IPS DF 19.7 (cell line): ENCODE measurements around the gene UBE2J2.

ENCODE experiments used
- DNase-seq: peaks from one replicate; pipeline ENCODE4 v3.0.0-alpha.2; 2013; ENCODE audit warnings: low read depth, low spot score

UBE2J2 gene

DNA sequence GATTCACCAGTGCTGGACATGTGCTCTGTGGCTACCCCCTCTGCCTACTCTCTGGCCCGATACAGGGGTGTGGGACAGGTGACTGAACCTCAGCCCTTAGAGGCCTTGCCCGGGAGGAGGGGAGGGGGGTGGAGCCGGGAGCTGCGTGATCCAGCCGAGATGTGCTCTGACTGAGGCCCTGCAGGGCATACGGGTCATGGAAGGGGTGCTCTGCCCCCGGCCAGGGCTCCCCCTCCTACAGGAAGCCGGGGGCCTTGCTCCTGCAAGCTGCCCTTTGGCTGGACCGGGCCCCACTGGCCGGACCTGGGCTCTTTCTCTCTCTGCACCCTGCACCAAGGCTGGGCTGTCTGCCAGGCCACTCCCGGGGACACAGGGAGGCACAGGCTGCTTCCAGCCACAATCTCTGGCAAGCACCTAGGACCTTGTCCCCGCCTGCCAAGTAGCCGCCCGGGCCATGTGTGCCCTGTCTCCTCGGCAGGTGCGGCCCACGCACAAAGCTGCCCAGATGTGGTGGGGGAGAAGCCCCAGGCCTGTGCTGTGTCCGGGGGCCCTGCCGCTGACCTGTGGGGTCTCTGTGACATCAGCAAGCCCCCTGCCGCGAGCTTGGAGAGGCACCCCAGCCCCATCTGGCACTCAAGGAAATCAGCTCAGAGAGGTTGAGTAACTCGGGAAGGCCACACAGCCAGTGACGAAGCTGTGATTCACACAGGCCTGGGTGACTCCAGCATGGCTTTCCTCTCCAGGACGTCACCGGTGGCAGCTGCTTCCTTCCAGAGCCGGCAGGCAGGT is 8.1 kb upstream of the UBE2J2 start:
- no peak for DNase-seq

DNA sequence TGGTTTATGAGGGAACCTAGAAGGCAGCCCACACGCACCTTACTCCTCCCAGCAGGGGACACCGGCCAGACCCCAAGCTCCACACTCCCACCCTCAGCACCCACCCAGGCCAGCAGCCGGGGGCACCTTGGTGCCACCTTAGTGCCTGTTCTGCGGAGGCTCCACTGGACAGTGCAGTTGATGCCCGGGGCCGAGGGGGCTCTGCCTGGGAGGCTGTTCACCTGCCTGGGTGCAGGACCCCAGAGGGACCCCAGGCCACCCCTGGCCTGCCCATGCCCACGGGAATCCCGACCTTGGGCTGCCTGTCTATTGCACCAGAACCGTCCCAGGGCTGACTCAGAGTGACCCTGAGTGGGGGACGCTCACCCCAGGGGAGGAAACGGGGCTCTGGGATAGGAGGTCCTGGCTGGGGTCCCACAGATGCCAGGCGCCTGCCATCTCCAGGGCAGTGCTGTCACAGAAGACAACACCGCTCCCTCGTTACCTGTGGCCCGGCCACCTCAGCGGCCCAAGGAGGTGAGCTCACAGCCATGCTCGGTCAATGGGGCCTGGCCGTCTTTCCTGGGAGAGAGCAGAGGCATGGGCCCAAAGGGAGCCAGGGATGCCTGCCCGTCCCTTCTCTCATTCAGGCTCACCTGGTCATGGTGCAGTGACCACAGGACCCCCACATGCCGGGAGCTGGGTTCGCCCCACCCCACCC is 7.3 kb upstream of the UBE2J2 start:
- DNase-seq: no peak

DNA sequence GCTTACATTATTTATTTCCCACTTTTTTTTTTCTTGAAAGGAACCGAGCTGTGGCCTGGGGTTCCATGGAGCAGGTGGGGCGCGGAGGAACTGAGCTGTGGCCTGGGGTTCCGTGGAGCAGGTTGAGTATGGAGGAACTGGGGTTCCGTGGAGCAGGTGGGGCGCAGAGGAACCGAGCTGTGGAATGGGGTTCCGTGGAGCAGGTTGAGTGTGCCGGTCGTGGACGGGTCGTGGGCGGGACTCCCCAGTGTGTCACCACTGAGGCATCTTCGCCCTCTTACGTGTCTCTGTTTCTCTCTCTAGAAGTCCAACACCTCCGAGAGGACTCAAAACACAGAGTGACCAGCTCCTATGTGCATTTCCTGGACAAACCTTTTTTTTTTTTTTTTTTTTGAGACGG is 5.4 kb upstream of the UBE2J2 start:
- DNase-seq: no peak

DNA sequence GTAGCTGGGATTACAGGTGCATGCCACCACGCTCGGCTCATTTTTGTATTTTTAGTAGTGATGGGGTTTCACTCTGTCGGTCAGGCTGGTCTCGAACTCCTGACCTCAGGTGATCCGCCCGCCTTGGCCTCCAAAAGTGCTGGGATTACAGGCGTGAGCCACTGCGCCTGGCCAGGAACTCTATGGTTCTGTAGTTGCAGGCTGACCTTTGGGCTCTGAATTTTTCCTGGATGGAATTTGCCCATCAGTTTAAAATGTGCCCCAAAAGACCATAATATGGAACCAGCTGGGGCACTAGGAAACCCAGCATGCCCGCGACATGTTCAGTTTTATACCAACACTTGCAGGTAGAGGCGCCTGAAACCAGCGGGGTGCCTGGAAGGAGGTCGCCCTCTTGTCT is 5.0 kb upstream of the UBE2J2 start:
- no peak for DNase-seq

DNA sequence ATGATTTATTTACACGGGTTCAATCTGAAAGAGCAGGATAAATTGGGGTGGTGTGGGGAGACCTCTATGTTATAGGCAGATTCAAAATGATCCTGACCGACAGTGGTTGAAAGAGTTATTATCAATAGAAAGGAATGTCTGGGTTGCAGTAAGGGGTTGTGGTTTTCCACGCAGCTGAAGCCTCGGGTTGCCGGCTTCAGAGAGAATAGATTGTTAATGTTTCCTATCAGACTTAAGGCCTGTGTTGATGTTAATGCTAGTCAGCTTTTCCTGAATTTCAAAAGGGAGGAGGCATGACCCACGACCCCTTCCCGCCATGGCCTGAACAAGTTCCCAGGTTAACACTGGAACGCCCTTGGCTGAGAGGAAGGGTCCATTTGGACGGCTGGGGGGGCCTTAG is 2.2 kb upstream of the UBE2J2 start:
- no peak for DNase-seq

DNA sequence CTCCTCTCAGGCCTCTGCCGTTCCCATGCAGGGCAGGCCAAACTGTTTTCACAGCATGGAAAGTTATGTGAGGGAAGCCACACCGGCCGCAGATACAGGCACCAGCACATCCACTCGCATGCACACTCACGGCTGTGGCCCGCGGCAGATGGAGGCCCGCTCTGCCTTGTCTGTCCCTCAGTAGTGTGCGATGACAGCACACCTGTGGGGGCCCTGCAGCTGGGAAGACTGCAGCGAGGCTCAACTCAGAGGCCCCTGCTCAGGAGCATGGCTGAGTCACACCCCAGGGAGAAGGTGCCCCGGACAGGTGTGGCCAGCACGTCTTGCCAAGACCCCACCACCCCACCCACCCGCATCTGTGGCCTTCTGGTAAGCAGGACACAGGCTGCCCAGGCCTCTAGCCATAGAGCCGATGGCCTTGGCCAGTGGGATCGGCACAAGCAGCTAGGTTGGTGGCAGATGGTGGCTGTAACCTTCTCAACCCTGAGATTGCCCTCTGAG is 1.3 kb upstream of the UBE2J2 start:
- DNase-seq: no peak

DNA sequence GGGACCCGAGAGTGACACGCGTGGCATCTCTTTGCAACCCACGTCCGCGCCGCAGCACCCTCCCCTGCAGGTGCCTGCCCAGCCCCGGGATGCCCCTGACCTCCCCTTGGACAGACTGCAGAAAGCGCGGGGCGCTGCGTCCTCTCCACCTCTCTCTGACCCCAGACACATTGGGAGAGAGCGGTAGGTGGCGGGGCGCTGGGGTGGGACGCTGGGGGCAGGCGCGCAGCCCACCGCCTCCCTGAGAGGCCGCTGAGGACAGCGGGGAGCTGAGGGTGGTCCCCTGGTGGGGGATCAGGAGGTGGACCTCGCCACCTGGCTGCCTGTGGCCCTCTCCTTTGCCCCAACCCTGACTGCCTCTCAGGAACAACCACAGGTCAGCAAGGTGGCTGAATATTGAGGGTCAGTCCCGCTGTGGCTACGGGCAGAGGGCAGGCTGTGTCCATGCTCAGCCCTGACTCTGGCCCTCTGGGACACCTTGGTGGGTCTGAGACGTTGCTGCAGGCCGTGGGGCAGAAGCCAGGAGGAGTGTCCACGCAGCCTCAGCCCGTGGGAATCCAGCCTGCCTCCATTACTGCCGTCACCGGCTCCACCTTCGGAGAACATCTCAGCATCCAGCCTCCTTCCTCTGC is 761 bp upstream of the UBE2J2 start:
- no peak for DNase-seq

DNA sequence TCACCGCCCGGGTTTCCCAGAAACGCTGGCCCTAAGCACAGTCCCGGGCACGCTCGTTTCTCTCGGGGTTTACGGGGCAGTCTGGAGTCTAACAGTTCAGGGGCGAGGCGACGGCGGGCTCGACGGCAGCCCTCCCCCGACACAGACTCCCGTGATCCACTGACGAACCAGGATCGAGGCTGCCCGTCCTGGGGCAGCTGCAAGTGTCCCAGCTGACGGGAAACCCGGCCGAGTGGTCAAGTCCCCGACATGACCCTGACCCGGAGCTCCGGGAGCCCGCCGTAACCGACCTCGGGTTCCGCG is 494 bp downstream of the UBE2J2 start:
- no peak for DNase-seq

DNA sequence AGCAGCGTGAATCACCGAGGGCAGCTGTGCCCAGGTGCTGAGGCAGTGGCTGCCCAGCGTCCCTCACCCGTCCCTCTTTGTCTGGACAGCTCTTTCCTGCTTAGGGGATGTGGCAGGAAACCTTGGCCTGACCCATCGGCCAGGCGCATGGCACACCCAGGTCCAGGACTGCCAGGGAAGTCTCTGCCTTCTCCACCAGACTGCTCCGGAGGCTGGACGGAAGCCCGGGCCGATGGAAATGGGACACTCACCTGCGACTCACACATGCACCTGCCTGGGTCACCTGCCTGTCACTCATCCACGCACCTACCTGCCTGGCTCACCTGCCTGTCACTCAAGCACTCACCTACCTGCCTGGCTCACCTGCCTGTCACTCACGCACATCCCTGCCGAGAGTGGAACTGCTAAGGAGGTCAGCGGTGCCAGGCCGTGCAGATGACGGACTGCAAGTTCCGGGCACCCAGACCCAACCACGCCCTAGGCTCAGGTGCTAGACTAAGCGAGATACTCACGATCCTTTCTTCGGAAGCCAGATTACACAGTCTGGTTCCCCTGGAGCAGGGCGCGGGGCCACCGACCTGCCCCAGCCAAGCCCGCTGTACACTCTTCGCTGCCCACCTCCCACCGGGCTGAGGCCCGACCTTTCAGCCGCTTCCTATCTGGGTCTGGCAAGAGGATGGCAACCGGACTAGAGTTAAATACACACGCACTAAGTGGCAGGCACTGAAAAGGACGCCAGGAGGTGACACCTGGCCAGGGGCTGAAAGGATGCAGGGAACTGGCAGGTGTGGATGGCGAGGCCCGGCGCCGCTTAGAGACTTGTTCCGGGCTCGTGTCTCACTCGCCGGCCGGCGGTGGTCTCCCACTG is 1.1 kb downstream of the UBE2J2 start:
- DNase-seq: no peak

DNA sequence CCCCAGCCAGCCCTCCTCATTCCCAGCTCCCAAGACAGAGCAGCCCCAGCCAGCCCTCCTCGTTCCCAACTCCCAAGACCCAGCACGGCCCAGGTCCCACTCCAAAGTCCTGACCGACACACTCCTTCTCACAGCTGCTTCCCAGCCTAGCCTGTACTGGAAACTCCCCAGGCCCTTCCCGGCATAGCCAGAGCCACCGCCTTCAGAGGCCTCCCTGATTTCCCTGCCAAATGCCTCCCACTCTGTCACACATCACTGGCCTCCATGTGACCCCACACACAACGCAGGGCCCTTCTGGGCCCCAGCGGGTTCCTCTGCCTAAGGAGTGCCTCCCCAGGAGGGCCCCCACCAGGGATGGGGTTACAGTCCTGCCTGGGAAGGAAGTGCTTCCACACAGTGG is 2.8 kb downstream of the UBE2J2 start:
- no peak for DNase-seq

DNA sequence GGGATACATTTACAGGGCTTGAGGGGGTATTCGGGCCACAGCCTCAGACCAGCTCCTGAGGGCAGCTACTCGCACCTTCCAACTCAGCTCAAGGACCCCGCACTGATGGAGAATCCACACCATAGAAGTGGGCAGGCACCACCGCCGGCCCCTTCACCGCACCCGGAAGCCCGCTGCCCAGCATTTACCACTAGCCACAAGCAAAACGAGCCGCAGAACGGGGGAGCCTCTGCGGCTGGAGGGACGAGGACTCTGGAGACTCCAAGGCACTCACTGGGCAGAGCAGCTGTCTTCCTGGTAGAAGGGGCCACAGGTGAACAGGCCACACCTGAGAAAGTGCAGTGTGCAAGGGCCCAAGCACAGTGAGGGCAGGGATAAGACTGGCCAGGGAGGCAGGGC is 5.4 kb downstream of the UBE2J2 start:
- no peak for DNase-seq

DNA sequence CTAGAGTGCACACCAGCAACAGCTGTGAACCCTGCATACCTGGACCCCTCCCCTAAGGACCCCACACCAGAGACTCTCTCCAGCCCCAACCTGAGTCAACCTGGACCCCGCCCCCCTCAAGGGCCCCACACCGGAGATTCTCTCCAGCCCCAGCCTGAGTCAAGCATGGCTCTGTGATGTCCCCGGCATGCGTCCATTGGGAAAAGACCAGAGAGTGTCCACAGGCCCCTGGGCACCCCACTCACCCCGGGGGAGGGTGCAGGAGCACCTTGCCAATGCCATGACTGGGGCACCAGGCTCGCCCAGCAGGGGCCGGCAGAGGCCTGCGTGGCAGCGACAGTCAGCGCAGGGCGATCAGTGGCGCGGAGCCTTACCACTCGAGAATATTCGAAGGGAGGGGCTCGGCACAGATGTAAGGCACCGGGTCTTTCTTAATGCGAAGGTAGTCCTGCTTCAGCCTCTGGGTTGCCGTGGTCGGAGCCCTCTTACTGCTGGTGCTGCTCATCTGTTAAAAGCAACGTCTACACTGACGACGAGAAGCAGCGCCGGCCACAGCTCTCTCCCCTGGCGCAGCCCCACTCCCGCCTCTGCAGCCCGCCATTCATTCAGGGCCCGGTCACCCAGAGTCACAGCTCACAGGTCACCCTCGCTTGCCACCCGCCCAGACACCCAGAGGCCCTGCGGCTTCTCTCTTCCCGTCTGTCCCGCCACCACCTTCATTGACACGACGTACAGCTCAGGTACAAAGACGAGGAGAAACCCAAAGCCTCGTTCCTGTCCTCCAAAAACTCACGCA is 6.0 kb downstream of the UBE2J2 start:
- no peak for DNase-seq

DNA sequence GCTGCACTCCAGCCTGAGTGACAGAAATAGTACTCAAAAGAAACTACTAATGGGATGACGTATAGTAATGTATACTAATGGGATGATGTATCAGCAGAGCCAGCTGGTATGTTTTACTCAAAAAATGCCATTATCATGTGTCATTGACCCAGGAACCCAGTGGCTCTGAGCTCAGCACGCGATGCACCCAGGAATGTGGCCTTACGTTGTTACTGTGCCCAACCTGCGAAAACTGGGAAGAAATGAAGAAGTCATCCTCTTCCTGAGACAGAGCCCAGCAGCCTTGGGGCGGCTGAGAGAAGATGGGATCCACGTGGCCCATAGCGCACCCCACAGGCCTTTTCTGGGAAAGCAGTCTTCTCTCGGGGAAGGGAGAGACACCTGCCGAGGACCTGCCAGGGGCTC is 8.8 kb downstream of the UBE2J2 start:
- no peak for DNase-seq

DNA sequence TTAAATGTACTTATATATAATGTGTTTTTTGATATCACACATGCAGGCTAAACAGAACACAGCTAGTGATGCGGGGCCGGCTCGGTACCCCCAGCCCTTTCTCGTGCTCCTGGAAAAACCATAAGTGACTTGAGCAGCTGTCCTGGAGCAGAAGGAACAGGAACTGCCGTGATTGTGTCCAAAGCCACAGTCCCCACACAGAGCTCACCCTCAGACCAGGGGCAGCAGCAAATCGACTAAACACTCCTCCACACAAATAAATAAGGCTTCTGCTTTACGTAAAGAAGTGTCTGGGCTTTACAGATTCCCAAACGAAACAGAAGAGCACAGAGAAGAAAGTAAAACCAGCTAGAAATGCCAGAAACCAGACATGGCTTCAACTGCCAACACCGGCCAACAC is 9.6 kb downstream of the UBE2J2 start:
- DNase-seq: no peak

DNA sequence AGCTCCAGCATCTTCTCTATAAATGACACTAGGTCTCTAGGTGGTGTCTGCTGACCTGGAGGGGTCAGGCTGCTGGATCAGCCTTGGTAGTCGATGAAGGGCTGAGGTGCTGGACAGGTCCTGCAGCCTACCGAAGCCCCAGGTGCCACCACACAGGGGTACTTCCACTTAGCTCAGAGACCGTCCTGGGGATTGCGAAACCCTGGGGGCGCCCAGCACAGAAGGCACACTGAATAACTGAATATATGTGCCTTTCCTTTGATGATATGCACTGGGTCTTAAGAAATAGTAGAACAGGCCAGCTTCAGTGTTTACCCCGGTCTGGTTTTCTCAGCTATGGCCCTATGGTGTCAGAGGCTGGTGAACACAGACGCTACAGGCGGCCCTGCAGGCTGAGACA is 10.9 kb downstream of the UBE2J2 start:
- no peak for DNase-seq

DNA sequence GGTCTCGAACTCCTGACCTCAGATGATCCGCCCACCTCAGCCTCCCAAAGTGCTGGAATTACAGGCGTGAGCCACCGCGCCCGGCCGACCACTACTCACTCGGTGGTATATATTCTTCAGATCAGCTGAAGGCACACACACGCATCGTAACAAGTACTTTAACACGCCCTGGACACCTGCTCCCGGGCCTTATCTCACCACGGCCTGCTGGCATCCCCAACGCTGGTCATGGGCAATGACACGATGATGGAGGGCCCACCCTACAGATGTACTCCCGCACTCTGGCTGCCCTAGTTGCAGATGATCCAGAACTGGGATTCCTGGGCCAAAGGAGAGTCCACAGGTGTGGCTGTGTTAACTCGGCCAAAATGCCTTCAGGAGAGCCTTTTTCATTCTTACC is 11.6 kb downstream of the UBE2J2 start:
- DNase-seq: no peak

DNA sequence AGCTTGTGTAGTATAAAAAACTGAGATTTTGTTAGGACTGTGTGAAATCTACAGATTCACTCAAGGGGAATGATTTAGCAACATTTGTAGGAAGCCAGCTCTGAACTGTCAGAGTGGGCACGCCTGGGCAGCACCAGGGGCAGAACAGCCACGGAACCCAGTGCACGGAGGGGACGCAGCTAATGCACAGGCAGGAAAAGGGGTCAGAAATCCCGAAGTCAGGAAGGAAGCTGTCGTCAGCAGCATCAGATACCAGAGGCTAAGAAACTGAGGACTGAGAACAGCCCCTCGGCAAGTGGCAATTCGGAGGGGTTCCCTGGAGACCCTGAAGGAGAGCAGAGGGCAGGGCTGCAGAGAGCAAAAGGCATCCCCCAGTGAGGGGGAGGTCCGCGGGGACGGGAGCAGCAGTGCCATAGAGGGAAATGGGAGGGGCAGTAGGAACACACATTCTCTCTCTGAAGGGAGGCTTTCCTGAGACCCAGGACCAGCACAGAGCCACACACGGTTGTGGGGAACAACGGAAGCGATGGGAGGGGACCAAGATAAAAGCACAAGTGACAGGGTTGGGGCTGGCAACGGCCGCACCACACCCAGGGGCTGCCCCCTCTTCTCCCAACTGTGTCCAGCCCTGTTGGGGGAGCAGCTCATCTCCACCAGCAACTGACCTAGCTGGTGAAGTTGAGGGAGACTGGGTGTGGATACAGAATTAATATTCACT is 12.7 kb downstream of the UBE2J2 start:
- no peak for DNase-seq

DNA sequence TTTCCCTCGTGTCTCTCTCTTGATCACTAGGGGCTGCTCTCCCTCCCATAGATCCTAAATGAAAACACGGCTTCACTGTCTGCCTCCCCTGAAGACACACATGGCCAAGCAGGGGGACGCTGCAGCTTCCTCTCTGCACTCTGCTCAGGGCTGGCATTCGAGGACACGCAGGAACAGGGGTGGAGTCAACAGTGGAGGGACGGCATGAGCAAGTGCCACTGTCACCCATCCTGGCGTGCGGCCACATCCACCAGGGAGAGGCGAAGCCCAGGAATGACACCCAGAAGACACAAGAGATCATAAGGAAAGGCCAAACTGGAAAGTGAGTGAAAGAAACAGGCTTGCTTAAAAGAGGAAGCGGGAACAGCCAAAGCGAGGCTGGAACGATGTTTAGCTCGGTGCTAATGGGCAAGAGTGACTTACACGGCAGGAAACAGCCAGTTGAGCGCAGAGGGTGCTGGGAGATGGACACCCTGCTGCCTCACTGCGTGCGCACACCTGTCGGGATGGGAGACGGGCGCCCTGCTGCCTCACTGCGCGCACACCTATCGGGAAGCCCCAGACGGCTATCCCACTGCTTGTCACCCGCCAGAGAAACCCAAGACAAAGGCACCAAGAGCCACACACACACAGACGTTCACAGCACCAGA is 13.6 kb downstream of the UBE2J2 start:
- DNase-seq: no peak

DNA sequence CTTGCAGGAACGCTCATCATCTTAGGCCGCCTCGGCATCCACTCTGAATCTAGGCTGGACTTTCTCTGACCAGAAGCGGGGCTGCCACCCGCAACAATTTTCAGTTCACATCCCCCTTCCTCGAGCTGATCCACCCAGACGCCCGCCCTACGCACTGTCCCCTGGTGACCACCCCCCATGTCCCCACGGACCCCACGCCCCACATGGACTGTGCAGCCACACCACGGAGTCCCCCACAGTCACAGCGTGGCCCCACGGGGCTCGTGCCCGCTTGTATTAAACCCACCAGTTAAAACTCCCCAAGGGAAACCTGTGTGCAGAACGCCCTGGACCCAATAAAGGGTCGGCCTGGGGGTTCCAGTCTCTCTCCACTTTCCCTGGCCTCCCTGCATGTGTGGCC is 14.1 kb downstream of the UBE2J2 start:
- no peak for DNase-seq

DNA sequence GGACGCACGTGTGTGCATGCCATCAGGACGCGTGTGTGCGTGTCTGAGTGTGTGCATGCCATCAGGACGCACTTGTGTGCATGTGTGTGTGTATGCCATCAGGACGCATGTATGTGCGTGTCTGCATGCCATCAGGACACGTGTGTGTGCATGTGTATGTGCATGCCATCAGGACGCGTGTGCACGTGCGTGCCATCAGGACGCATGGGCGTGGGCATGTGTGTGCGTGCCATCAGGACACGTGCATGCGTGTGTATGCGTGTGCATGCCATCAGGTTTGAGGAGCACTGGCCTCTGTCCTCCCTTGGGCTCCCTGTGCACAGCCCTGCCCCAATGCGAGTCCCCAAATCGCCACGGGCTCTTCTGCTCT is 14.6 kb downstream of the UBE2J2 start:
- DNase-seq: no peak
